ENCODE data around the gene STK16. TPM values are rescaled to one million over a fixed set of nuclear protein-coding genes. Genes with fewer than 3 reads are reported as not detected.

The STK16 gene
- total RNA-seq, 3 donors from 2014 or later, result 13.1 to 18.1 (median 16.4) TPM

DNA sequence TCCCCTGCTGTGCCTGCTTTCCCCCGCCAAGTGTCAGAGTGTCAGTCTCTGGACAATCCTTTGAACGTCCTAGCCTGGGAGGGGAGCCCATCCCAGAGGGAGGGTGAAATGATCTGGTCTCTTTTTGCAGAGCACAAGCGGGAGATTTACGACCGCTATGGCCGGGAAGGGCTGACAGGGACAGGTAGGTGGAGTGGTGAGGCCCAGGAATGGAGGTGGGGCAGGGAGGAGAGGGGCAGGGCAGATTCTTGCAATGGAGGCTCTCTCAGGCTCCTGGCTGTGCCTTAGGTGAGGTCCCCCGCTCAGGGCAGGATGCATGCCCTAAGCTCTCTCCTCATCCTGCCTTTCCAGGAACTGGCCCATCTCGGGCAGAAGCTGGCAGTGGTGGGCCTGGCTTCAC is 36.3 kb downstream of the STK16 start:
- no peaks in the 10 kb centered on the region for H3K27me3 ChIP-seq
- DNase-seq (ENCODE audit: low spot score in 2 of 2), result no peak
- no peaks in the 10 kb centered on the region for H3K9me3 ChIP-seq
- intact Hi-C loops (cut with DNase I; ENCODE audit: low total_unique reads), result no loop called here
- no peak overlapping the region for H3K4me3 ChIP-seq
- H3K27ac ChIP-seq, result peak overlapping the region; percentile 6 to 98
- H3K36me3 ChIP-seq, result no peaks in the 10 kb centered on the region
- peaks cover 16 to 26% of the 10 kb centered on the region in 2 donors for H3K4me1 ChIP-seq
- TF ChIP-seq POLR2A (IDR thresholded peaks at IDR 0.05), result no peak
- TF ChIP-seq, protein P1, sequence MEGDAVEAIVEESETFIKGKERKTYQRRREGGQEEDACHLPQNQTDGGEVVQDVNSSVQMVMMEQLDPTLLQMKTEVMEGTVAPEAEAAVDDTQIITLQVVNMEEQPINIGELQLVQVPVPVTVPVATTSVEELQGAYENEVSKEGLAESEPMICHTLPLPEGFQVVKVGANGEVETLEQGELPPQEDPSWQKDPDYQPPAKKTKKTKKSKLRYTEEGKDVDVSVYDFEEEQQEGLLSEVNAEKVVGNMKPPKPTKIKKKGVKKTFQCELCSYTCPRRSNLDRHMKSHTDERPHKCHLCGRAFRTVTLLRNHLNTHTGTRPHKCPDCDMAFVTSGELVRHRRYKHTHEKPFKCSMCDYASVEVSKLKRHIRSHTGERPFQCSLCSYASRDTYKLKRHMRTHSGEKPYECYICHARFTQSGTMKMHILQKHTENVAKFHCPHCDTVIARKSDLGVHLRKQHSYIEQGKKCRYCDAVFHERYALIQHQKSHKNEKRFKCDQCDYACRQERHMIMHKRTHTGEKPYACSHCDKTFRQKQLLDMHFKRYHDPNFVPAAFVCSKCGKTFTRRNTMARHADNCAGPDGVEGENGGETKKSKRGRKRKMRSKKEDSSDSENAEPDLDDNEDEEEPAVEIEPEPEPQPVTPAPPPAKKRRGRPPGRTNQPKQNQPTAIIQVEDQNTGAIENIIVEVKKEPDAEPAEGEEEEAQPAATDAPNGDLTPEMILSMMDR (IDR thresholded peaks at IDR 0.05), result no peak
- TF ChIP-seq POLR2AphosphoS5 (IDR thresholded peaks at IDR 0.05), result no peak

DNA sequence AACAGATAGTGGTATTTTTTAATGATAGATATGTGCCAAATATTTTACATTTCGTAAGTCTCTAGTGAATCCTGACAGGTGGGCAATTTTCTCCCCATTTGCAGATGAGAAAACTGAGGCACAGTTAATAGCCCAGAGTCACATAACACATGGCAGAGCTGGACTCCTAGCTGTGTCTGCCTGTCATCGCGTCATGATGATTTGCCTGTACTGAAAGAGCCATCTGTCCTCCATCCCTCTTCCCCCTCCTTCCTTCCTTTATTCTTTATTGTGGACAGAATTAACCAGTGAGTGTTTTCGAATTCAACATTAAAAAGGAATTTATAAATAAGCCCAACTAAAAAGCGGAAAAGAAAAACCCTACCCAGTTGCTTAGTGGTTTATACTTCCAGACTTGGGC is 37.1 kb downstream of the STK16 start:
- no peak for TF ChIP-seq POLR2AphosphoS5 (IDR thresholded peaks at IDR 0.05)
- no peak for TF ChIP-seq POLR2A (IDR thresholded peaks at IDR 0.05)
- TF ChIP-seq, protein P1 (IDR thresholded peaks at IDR 0.05), result no peak
- no peak for DNase-seq (ENCODE audit: low spot score in 2 of 2)
- intact Hi-C loops (cut with DNase I; ENCODE audit: low total_unique reads), result no loop called here
- Histone ChIP-seq H3K27ac (peak overlapping the region; percentile 34 to 36), H3K9me3 (no peaks in the 10 kb centered on the region), H3K4me3 (no peak overlapping the region), H3K4me1 (peaks cover 16 to 26% of the 10 kb centered on the region in 2 donors), H3K36me3 (no peaks in the 10 kb centered on the region), H3K27me3 (no peaks in the 10 kb centered on the region)

DNA sequence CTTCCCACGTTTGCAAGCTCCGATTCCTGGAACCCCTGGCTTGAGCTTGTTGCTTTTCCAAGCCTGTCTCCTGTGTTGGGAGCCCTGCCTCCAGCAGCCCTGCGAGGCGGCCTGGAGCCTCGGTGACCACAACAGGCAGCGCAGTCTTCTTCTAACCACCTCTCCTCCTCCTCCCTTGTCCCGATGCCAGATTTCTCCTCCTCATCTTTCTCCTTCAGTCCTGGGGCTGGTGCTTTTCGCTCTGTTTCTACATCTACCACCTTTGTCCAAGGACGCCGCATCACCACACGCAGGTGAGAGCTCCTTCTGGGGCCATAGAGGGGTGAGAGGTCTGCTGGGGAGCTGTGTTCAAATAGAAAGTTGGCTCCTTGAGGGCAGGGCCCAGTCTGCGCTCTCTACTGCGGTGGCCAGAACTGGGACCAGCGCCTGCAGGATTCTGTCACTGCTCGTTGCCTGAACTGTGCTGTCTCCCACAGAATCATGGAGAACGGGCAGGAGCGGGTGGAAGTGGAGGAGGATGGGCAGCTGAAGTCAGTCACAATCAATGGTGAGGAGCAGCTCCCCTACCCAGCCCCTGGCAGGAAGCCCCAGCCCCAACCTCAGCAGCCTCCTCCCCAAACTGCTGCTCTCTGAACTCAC is 37.8 kb downstream of the STK16 start:
- no peaks in the 10 kb centered on the region for H3K9me3 ChIP-seq
- H3K4me1 ChIP-seq, result peaks cover 12 to 24% of the 10 kb centered on the region in 2 donors
- DNase-seq (ENCODE audit: low spot score in 2 of 2), result no peak
- no peaks in the 10 kb centered on the region for H3K27me3 ChIP-seq
- no peak overlapping the region for H3K4me3 ChIP-seq
- H3K27ac ChIP-seq, result peak overlapping the region; percentile 34 to 40
- no peak for TF ChIP-seq POLR2A (IDR thresholded peaks at IDR 0.05)
- no peak for TF ChIP-seq POLR2AphosphoS5 (IDR thresholded peaks at IDR 0.05)
- TF ChIP-seq, protein P1 (IDR thresholded peaks at IDR 0.05), result no peak
- intact Hi-C loops (cut with DNase I; ENCODE audit: low total_unique reads), result no loop called here
- no peaks in the 10 kb centered on the region for H3K36me3 ChIP-seq

DNA sequence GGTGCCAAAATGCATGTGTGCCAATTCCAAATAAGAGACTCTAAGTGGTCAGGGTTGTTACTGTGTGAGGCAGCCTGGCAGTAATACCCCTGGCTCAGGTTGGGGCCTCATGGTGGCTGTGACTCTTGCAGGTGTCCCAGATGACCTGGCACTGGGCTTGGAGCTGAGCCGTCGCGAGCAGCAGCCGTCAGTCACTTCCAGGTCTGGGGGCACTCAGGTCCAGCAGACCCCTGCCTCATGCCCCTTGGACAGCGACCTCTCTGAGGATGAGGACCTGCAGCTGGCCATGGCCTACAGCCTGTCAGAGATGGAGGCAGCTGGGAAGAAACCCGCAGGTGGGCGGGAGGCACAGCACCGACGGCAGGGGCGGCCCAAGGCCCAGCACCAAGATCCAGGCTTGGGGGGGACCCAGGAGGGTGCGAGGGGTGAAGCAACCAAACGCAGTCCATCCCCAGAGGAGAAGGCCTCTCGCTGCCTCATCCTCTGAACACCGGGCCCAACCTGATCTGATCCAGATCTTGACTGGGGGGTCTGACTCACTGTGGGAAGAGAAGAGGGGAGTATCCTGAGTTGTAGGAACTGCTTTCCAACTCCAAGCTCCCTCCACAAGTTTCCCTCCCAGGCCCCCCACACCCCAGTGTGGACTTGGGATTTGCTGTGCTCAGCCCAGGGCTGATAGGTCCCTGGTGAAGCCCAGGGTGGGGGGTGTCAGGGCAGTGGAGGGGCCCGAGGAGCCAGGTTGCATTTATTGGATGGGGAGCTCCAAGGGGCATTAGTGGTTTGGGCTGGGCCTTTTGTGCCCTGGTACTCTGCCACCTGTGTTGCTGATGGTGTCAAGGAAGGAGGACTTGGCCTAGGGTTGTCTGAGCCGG is 39.5 kb downstream of the STK16 start:
- TF ChIP-seq, protein P1 (IDR thresholded peaks at IDR 0.05), result no peak
- TF ChIP-seq POLR2A (IDR thresholded peaks at IDR 0.05), result no peak
- TF ChIP-seq POLR2AphosphoS5 (IDR thresholded peaks at IDR 0.05), result no peak
- H3K27ac ChIP-seq, result peak overlapping the region; percentile 61 to 89
- peaks cover 14 to 17% of the 10 kb centered on the region in 2 donors for H3K4me1 ChIP-seq
- no peak overlapping the region for H3K4me3 ChIP-seq
- H3K9me3 ChIP-seq, result no peaks in the 10 kb centered on the region
- intact Hi-C loops (cut with DNase I; ENCODE audit: low total_unique reads), result no loop called here
- H3K36me3 ChIP-seq, result no peaks in the 10 kb centered on the region
- peak in 1 of 2 donors; percentile 56 for DNase-seq (ENCODE audit: low spot score in 2 of 2)
- no peaks in the 10 kb centered on the region for H3K27me3 ChIP-seq

DNA sequence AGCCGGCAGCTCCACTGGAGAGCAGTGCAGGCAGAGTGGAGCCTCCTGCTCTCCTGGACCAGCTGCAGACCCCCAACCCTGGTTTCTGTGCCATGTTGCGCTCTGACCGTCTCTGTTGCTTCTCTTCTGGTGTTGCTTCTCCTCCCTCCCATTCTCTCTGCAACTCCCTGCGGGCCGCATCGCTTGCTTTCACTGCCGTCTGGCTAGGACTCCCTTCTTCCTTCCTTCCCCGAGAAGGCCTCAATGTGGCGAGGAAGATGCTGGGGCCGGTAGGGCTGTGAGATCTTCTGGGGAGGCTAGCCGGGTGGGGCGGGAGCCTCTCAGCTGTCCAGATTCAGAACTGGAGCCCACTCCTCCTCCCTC is 40.1 kb downstream of the STK16 start:
- Histone ChIP-seq H3K27me3 (no peaks in the 10 kb centered on the region), H3K4me3 (peak overlapping the region in 1 of 3 donors; percentile 47), H3K36me3 (no peaks in the 10 kb centered on the region), H3K9me3 (no peaks in the 10 kb centered on the region), H3K27ac (peak overlapping the region; percentile 61 to 89), H3K4me1 (peaks cover 10 to 13% of the 10 kb centered on the region in 2 donors)
- DNase-seq (ENCODE audit: low spot score in 2 of 2), result no peak
- TF ChIP-seq, protein P1 (IDR thresholded peaks at IDR 0.05), result no peak
- TF ChIP-seq POLR2AphosphoS5 (IDR thresholded peaks at IDR 0.05) (no peak), POLR2A (IDR thresholded peaks at IDR 0.05) (no peak)
- intact Hi-C loops (cut with DNase I; ENCODE audit: low total_unique reads), result no loop called here

All from breast epithelium (tissue), 4 donors.